Stimulated activated CD8-positive, alpha-beta memory T cell treated with anti-CD3 and anti-CD28 coated beads, Interleukin-4, amount 100 ng/mL, for 4 hours (primary cell): ENCODE measurements around the gene AFAP1L2.
"Not testable (repeated sequence)": the region's sequence is repeated elsewhere in the genome, so short reads cannot be mapped to it uniquely, and the experiment has no call there.

Experiments used
- DNase-seq, 2 donors: peaks; one replicate each; pipeline ENCODE4 v3.0.0-alpha.2; 2020; ENCODE audit warnings: low read depth in 2 of 2, low spot score in 1 of 2

Gene AFAP1L2

GRCh38 chr10:114363745-114364454 is 40.4 kb downstream of the AFAP1L2 start:
- DNase-seq: no peak

- no peak for DNase-seq
These were observed 41.4 kb downstream of the AFAP1L2 start for GRCh38 chr10:114362826-114363355.

- DNase-seq: no peak
These were observed 44.4 kb downstream of the AFAP1L2 start for GRCh38 chr10:114359953-114360345.

- no peak for DNase-seq
These were observed 45.0 kb downstream of the AFAP1L2 start for GRCh38 chr10:114359041-114359952.

GRCh38 chr10:114357515-114357996 is 46.7 kb downstream of the AFAP1L2 start:
- no peak for DNase-seq

GRCh38 chr10:114356751-114357514 is 47.4 kb downstream of the AFAP1L2 start:
- DNase-seq: no peak

- no peak for DNase-seq
These were observed 48.2 kb downstream of the AFAP1L2 start for GRCh38 chr10:114356126-114356525.

- DNase-seq: no peak
These were observed 50.9 kb downstream of the AFAP1L2 start for GRCh38 chr10:114353383-114353782.

GRCh38 chr10:114352653-114353298 is 51.5 kb downstream of the AFAP1L2 start:
- DNase-seq: no peak

GRCh38 chr10:114350751-114351150 is 53.6 kb downstream of the AFAP1L2 start:
- DNase-seq: no peak

- no peak for DNase-seq
These were observed 54.6 kb downstream of the AFAP1L2 start for GRCh38 chr10:114349522-114350215.

- not testable (repeated sequence) for DNase-seq
These were observed 55.2 kb downstream of the AFAP1L2 start for GRCh38 chr10:114349071-114349470.

- no peak for DNase-seq
These were observed 56.5 kb downstream of the AFAP1L2 start for GRCh38 chr10:114347791-114348190.

- no peak for DNase-seq
These were observed 57.1 kb downstream of the AFAP1L2 start for GRCh38 chr10:114347241-114347640.

GRCh38 chr10:114346176-114347031 is 57.9 kb downstream of the AFAP1L2 start:
- no peak for DNase-seq

- no peak for DNase-seq
These were observed 58.6 kb downstream of the AFAP1L2 start for GRCh38 chr10:114345701-114346100.

GRCh38 chr10:114343623-114344505 is 60.4 kb downstream of the AFAP1L2 start:
- no peak for DNase-seq

- no peak for DNase-seq
These were observed 61.3 kb downstream of the AFAP1L2 start for GRCh38 chr10:114342976-114343375.
